ENCODE data around the gene BOLL. TPM values are rescaled to one million over a fixed set of nuclear protein-coding genes. Genes with fewer than 3 reads are reported as not detected.

Gene BOLL
- total RNA-seq, 1 experiment from 2014 or later = not detected

- Histone ChIP-seq H3K27ac (peak overlapping the region; percentile 20; the same call in 1 of the 2 replicates), H3K27me3 (ENCODE audit: insufficient read depth, low read depth) (no peaks in the 10 kb centered on the region), H3K9me2 (ENCODE audit: insufficient read depth) (no peaks in the 10 kb centered on the region), H3K4me2 (peak overlapping the region; percentile 78), H4K20me1 (ENCODE audit: insufficient read depth) (peaks cover 20% of the 10 kb centered on the region), H3K9me3 (ENCODE audit: insufficient read depth, low read depth) (no peaks in the 10 kb centered on the region), H3K4me1 (replicated peaks; ENCODE audit: insufficient read depth) (peaks cover 15% of the 10 kb centered on the region), H3K79me2 (ENCODE audit: low read depth) (peaks cover 54% of the 10 kb centered on the region), H3K4me3 (peak overlapping the region; percentile 98), H3K36me3 (ENCODE audit: low read depth) (peaks cover 23% of the 10 kb centered on the region; the same call in 1 of the 2 replicates), H2AFZ (no peak overlapping the region), H3F3A (ENCODE audit: insufficient read depth, low read depth) (no peaks in the 10 kb centered on the region; the same call in 1 of the 2 replicates)
- no TSS peak for BruUV-seq (replicated peaks)
- CTCF ChIA-PET = no interaction called here
- POLR2A ChIA-PET (ENCODE audit: unreplicated experiment) = no interaction called here
- no peak for TF ChIP-seq CTCF (conservative IDR thresholded peaks at IDR 0.05)
- TF ChIP-seq EZH2 (IDR thresholded peaks at IDR 0.05; ENCODE audit: low read depth) = no peak
- DNase-seq = peak in 1 of 2 experiments; percentile 69
- intact Hi-C loops (cut with micrococcal nuclease; ENCODE audit: unreplicated experiment) = loop anchor here (5.0 to 10.0 kb wide), 6 partner anchors 69 to 1749 kb away; partner anchors contain the start of genes HSPE1, MOB4, SATB2 and SF3B1
Measured at GRCh38 chr2:197708331-197708730, 76.8 kb downstream of the BOLL start.

GRCh38 chr2:197707316-197708213 is 77.6 kb downstream of the BOLL start:
- H3K27me3 ChIP-seq (ENCODE audit: insufficient read depth, low read depth) = no peaks in the 10 kb centered on the region
- peak overlapping the region; percentile 98 for H3K4me3 ChIP-seq
- H2AFZ ChIP-seq = no peak overlapping the region
- TF ChIP-seq EZH2 (IDR thresholded peaks at IDR 0.05; ENCODE audit: low read depth) (no peak), CTCF (conservative IDR thresholded peaks at IDR 0.05) (peak; percentile 78)
- H3K4me1 ChIP-seq (replicated peaks; ENCODE audit: insufficient read depth) = peaks cover 15% of the 10 kb centered on the region
- H3K36me3 ChIP-seq (ENCODE audit: low read depth) = peaks cover 23% of the 10 kb centered on the region; the same call in 1 of the 2 replicates
- no peaks in the 10 kb centered on the region for H3K9me3 ChIP-seq (ENCODE audit: insufficient read depth, low read depth)
- peaks cover 19% of the 10 kb centered on the region for H4K20me1 ChIP-seq (ENCODE audit: insufficient read depth)
- peak overlapping the region; percentile 78 for H3K4me2 ChIP-seq
- peak in 1 of 2 experiments; percentile 40 for DNase-seq
- BruUV-seq (replicated peaks) = no TSS peak
- H3F3A ChIP-seq (ENCODE audit: insufficient read depth, low read depth) = no peaks in the 10 kb centered on the region; the same call in 1 of the 2 replicates
- no peaks in the 10 kb centered on the region for H3K9me2 ChIP-seq (ENCODE audit: insufficient read depth)
- H3K79me2 ChIP-seq (ENCODE audit: low read depth) = peaks cover 54% of the 10 kb centered on the region
- intact Hi-C loops (cut with micrococcal nuclease; ENCODE audit: unreplicated experiment) = loop anchor here (2.0 to 10.0 kb wide), 7 partner anchors 70 to 1750 kb away; partner anchors contain the start of genes HSPE1, MOB4, SATB2 and SF3B1
- CTCF ChIA-PET = no interaction called here
- peak overlapping the region; percentile 20; the same call in 1 of the 2 replicates for H3K27ac ChIP-seq
- POLR2A ChIA-PET (ENCODE audit: unreplicated experiment) = no interaction called here

- Histone ChIP-seq H3K36me3 (ENCODE audit: low read depth) (peaks cover 22% of the 10 kb centered on the region; the same call in 1 of the 2 replicates), H3K4me1 (replicated peaks; ENCODE audit: insufficient read depth) (peaks cover 15% of the 10 kb centered on the region), H2AFZ (peak overlapping the region; percentile 94; the same call in 1 of the 2 replicates), H3K4me2 (peak overlapping the region; percentile 78), H3F3A (ENCODE audit: insufficient read depth, low read depth) (no peaks in the 10 kb centered on the region; the same call in 1 of the 2 replicates), H3K27me3 (ENCODE audit: insufficient read depth, low read depth) (no peaks in the 10 kb centered on the region), H3K9me2 (ENCODE audit: insufficient read depth) (no peaks in the 10 kb centered on the region), H3K27ac (no peak overlapping the region), H3K79me2 (ENCODE audit: low read depth) (peaks cover 54% of the 10 kb centered on the region), H3K4me3 (peak overlapping the region; percentile 98), H4K20me1 (ENCODE audit: insufficient read depth) (peaks cover 18% of the 10 kb centered on the region), H3K9me3 (ENCODE audit: insufficient read depth, low read depth) (no peaks in the 10 kb centered on the region)
- no peak for DNase-seq
- CTCF ChIA-PET = no interaction called here
- TF ChIP-seq EZH2 (IDR thresholded peaks at IDR 0.05; ENCODE audit: low read depth) = no peak
- no TSS peak for BruUV-seq (replicated peaks)
- POLR2A ChIA-PET (ENCODE audit: unreplicated experiment) = no interaction called here
- intact Hi-C loops (cut with micrococcal nuclease; ENCODE audit: unreplicated experiment) = loop anchor here (2.0 to 10.0 kb wide), 7 partner anchors 70 to 1750 kb away; partner anchors contain the start of genes HSPE1, MOB4, SATB2 and SF3B1
Measured at GRCh38 chr2:197706839-197707207, 78.3 kb downstream of the BOLL start.

All from PC-9 (cell line).